GM21423 (cell line): ENCODE measurements around the gene DUSP15.

ENCODE experiments used
- ATAC-seq: cut with Tn5 transposase; IDR thresholded peaks from one replicate; pipeline ENCODE4 v1.9.1; 2021; ENCODE audit warnings: mild to moderate bottlenecking, moderate library complexity; ENCODE audit not compliant: unreplicated experiment

Gene DUSP15

GRCh38 chr20:31861135-31861384 is 9.3 kb downstream of the DUSP15 start:
- ATAC-seq, result no peak

DNA sequence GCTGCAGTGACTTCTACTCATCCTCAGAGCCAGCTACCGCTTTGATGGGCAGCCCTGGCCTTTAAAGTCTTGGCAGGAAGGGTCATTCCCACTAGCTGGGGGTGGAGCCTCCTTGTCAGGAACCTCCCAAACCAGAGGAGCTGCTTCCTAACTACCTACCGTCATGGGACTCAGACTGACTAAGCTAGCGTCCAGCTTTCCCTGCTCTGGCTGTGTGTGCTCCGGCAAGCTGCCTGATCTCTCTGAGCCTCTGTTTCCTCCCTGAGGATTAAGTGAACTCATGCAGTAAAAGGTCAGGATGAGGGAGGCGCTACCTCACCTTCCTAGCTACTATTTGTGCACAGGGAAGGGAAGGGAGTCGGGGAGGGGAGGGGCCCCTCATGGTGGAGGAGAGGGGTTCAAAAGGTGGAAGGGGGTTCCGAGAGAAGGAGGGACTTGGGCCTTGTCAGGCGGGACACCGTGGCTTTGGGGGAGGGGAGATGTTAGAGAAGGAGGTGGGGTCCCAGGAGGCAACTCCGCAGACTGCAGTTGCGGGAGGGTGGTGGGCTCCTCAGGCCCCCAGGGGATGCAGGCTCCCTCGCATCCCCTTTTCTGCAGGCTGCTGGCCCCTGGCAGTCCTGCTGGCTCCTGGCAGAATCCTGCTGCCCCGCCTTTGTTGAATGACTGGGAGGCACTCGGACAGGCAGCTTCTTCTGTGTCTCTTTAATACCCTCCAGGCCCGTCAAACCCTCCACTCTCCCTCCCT is 9.8 kb downstream of the DUSP15 start:
- no peak for ATAC-seq

GRCh38 chr20:31859998-31860380 is 10.3 kb downstream of the DUSP15 start:
- ATAC-seq, result no peak

DNA sequence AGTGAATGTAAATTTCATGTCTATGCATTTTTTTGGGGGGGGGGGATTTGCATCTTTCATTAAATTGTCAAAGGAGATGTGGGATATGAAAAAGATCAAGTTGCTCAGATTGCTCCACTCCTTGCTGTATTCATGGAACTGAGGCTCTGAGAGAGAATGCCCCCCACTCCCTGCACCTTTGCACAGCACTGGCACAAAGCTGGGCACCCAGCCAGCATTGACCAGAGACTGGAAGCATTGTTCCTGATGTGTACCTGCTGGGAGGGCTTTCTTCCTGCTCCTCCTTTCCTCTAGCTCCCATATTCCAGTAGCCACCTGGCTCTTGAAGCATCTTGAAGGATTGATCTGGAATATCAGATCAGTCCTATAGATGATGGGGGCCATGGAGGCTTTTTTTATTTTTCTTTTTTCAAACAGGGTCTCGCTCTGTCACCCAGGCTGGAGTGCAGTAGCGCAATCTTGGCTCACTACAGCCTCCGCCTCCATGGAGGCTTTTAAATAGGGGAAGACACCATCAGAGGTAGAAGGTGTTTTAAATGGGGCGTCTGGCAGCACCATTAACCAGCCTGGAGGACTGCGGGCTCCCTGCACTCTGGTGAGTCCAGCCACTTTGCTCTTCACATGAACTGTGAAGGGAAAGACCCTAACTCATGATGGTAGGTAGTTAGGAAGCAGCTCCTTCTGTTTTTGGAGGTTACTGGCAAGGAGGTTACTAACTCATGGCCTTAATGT is 10.9 kb downstream of the DUSP15 start:
- ATAC-seq, result no peak

DNA sequence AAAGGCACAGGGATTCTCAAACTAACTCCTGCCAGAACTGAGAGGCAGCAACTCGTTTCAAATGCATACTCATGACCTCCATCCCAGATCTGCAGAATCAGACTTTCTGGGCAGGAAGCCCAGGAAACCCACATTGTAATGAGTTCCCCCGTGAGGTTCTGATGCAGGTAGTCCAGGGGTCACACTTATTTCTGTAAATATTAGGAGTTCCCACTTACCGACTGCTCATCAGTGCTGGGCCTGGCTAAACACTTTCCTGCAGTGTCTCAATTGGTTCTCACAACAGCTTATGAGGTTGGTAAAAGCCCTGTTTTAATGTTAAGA is 11.6 kb downstream of the DUSP15 start:
- no peak for ATAC-seq

DNA sequence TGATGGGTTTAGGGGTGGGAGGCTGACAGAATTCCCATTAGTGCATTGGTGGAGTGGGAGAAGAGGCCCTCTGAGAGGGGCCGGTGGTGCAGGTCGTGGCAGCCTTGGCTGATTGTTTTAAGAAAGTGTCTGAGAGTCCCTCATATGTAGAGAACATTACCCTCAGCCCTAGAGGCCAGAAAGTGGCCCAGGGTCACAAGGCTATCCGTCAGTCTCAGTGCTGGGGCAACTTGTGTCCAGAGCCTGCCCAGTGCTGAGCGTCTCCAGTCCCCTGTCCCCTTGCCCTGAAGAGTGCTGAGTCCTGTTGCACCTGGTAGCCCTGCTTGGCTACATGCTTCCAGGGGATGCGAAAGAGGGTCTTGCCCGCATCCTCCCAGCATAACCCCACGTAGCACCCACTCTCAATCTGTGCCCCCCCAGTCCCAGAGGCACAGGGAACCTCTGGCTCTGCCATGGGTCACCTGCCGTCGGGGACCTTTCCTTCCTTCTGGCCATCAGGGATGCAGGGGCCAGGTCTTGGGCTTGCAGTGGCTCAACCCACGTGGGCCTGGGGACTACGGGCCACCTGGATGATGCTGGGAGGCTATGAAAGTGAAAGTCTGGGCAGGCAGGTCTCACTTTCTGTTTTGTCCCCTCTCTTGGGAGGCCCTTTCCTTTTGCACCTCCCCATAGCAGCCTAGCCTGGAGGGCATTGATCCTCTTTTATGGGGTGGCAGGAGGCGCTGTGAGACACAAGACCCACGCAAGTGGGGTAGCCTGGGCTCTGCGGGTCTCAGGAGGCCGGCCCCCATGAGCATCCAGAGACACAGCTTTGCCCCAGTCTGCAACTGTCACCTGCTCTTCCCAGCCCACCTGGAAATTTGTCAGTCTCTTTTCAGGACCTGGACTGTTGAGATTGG is 12.2 kb downstream of the DUSP15 start:
- peak; percentile 81 for ATAC-seq

- ATAC-seq, result no peak
Measured at GRCh38 chr20:31856516-31856915, 13.8 kb downstream of the DUSP15 start.

DNA sequence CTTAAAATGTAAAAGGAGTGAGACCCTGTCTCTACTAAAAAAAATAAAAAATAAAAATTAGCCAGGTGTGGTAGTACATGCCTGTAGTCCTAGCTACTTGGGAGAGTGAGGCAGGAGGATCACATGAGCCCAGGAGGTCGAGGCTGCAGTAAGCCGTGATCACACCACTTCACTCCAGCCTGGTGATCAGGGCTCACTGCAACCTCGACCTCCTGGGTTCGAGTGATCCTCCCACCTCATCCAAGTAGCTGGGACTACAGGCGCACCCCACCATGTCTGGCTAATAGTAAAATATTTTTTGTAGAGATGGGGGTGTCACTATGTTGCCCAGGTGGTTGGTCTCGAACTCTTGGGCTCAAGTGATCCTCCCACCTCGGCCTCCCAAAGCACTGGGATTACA is 16.8 kb downstream of the DUSP15 start:
- no peak for ATAC-seq

DNA sequence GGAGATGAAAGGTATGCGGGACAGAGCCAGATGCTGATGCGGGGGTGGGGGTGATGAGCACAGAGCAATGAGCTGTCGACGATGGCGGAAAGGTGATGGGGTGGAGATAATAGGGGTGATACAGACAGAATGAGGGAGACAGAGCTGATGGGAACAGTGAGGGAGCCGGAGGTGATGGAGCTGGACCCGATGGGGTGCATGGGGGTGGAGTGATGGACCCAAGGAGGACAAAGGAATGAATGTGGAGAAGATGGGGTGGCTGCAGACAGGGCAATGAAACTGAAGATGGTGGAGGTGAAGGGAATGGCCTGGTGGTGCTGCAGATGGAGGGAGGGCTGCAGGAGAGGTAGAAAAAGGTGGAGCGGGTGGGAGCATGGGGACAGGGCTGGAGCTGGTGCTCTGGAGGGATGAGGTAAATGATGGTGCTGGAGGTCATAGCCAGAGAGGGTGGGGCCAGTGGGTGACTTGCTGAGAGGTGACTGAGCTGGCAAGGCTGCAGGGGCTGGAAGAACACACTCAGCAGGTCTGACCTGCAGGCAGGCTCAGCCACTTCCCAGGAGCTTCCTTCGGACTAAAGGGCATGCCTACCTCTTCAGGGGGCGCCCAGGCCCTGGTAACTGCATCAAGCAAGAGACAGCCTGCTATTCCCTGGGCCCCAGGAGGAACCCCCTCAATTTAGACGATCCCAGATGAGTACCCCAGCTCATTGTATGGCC is 18.9 kb downstream of the DUSP15 start:
- ATAC-seq, result no peak

DNA sequence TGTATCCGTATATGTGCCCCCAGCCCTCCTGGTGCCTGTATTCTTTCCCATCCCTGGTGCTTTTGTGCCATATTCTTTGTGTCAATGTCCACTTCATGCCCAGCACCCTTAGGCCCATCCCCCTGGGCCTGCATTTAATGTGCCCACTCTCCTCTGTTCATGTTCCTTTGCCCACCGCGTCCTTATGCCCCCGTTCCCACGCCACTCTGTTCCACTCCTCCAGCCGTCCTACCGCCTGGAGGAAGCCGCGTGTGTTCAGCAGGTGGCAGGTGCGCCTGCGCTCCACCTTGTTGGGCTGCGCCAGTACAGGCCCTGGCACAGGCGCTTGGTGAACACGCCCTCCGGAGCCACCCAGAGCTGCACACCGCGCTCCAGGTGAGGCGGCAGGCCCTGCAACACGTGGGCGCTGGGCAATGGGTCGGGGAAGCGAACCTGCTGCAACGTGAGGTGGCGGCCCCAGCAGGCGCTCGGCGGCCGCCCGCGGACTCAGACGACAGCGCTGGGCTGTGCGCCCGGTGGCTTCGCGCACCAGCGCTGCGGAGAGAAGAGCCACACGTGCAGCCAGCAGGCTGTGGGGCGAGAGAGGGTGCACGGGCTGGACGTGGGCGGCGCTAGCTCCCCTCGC is 20.9 kb downstream of the DUSP15 start:
- no peak for ATAC-seq

DNA sequence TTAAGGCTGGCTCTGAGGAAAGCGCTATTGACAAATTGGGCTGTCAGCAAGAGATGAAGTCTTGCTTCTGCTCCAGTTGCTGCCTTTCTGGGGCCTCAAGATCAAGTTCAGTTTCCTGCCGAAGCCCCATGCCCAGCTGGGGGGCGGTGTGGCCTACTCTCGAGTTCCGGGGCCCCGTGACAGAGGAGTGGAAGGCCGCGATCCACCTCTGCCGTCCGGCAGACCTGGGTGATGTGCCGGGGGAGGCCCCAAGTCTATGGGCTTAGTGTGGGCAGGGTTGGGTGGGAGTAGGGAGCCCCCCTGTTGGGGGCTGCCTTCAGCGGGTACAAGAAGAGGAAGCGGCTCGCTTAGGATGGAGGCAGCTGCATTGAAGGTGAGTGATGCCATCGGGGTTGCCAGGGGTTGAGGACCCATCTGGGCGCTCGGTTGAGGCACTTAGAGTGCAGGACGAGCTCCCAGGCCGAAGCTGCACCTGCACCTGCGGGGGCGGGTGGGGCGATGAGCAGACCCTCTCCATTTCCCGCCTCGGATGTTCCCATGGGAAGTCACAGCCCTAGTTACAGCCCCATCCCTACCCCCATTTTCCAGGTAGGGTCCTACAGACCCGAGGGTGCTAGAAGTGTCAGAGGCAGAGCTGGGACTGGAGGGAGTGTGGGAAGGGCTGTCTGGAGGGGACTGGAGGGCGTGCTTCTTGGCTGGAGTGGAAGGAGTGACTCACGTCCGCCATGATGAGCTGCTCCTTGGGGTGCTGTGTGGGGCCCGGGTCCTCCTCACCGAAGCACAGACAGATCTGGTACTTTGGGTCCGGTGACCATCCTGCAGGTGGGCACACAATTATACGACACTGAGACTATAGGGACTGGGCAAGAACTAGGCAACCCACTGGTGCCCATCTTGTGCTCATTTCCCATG is 22.0 kb downstream of the DUSP15 start:
- ATAC-seq, result no peak

- ATAC-seq, result no peak
Measured at GRCh38 chr20:31846793-31847138, 23.6 kb downstream of the DUSP15 start.

GRCh38 chr20:31845300-31845863 is 24.9 kb downstream of the DUSP15 start, which contains the start of gene FOXS1:
Gene FOXS1, minus strand, starts transcription at chr20:31845604. Its CDS starts 62 bp downstream, at chr20:31845542.
- no peak for ATAC-seq

DNA sequence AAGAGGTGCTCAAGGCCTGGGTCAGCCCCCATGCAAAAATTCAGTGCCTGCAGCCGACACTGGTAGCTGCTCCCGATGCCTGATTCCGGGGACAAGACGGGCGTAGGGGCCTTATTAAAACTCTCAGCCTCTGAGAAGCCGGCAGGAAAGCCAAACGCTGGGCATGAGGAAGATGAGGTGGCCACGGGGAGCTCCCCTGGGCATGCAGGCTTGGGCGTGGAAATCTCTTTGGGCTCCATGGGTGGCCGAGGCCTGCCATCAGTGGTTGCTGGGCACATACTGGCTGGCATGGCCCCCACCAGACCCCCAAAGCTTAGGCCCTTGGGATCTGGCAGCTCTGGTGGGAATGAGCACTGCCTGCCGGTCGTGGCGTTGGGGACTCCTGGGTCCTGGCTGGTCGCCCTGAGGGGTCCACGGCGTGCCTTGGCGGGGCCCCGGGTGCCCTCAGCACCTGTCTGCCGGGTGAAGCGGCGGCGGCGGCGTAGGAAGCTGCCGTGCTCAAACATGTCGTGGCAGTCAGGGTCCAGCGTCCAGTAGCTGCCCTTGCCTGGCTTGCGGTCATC is 25.5 kb downstream of the DUSP15 start:
- ATAC-seq, result no peak

- ATAC-seq, result no peak
Measured at GRCh38 chr20:31843881-31844280, 26.4 kb downstream of the DUSP15 start.

- ATAC-seq, result no peak
Measured at GRCh38 chr20:31843288-31843687, 27.0 kb downstream of the DUSP15 start.

- ATAC-seq, result no peak
Measured at GRCh38 chr20:31842471-31843157, 27.7 kb downstream of the DUSP15 start.

DNA sequence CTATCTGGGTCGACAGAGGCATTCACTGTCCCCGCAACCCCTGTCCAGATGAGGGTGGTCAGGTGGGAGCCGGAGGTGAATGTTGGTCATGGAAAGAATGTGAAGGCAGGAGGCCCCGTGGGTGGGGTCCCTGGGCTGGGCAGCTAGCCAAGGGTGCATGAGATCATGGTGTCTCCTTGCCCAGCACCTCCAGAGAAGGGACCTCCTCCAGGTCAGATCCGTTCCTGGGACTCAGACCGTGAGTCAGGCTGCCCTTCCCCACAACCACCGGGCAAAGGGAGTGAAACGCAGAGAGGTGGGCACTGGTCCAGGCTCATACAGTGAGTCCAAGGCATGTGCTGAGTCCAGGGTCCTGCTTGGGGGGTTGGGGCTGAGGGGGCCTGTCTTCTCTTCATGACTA is 28.4 kb downstream of the DUSP15 start:
- ATAC-seq, result no peak
